A549 (cell line): ENCODE results near the gene KIAA1614. TPM values are rescaled to one million over a fixed set of nuclear protein-coding genes. Genes with fewer than 3 reads are reported as not detected.

Experiments used
- ATAC-seq, 2 experiments: fragments of 200-7000 bp in 1 of 2; fragments of >200 bp in 1 of 2; cut with Nextera tagmentation in 1 of 2; cut with Tn5 transposase in 1 of 2; 3 replicates each; pipeline versions ENCODE4 v1.8.0 to v1.9.1; 2018 to 2020; ENCODE audit warnings: mild to moderate bottlenecking in 1 of 2, moderate library complexity in 1 of 2
- CTCF ChIA-PET: fragments of 300-600 bp; sonication (Branson Sonifier 250); formaldehyde crosslinking; extraction: SDS; loops from one replicate; lab custom pipeline; 2021; ENCODE audit warnings: antibody characterized with exemption, inconsistent platforms; lab: Yijun Ruan, JAX
- POLR2A ChIA-PET: fragments of 350-600 bp; formaldehyde crosslinking; extraction: SDS; loops from one replicate; lab custom pipeline; 2021; ENCODE audit warnings: antibody characterized with exemption, inconsistent platforms; lab: Yijun Ruan, JAX
- DNase-seq, 2 experiments: peaks; one replicate each; pipeline versions ENCODE4 v3.0.0 to v3.0.0-alpha.2; 2011 to 2016; ENCODE audit warnings: low read depth in 1 of 2, low spot score in 1 of 2
- FAIRE-seq: peaks from 2 replicates; lab custom pipeline; 2011; peaks lifted over from hg19 to GRCh38; lab: Jason Lieb, UNC
- H3K27ac ChIP-seq, 2 experiments: fragments of >200 bp; sonication (Bioruptor Twin); formaldehyde crosslinking; 3 replicates each; pipeline ENCODE4 v1.5.1; 2016 to 2017
- H3K4me1 ChIP-seq: fragments of >200 bp; sonication (Bioruptor Twin); formaldehyde crosslinking; 3 replicates; pipeline ENCODE4 v1.6.1; 2016
- H3K4me2 ChIP-seq: fragments of >200 bp; sonication (Bioruptor Twin); formaldehyde crosslinking; 3 replicates; pipeline ENCODE4 v1.6.1; 2016
- H3K4me3 ChIP-seq: fragments of >200 bp; sonication (Bioruptor Twin); formaldehyde crosslinking; 3 replicates; pipeline ENCODE4 v1.5.1; 2016
- H3K9me3 ChIP-seq: fragments of >200 bp; sonication (Bioruptor Twin); formaldehyde crosslinking; 3 replicates; pipeline ENCODE4 v1.6.1; 2016
- CEBPB ChIP-seq, 2 experiments: fragments of >200 bp in 1 of 2; sonication (Bioruptor Twin) in 1 of 2; formaldehyde crosslinking in 1 of 2; IDR thresholded peaks; 2 replicates each; pipeline ENCODE4 v1.6.1; 2012 to 2016
- CTCF ChIP-seq: fragments of >200 bp; sonication (Bioruptor Twin); formaldehyde crosslinking; IDR thresholded peaks from 3 replicates; pipeline ENCODE4 v1.5.1; 2016
- EP300 ChIP-seq, 2 experiments: fragments of >200 bp; sonication (Bioruptor Twin); formaldehyde crosslinking; IDR thresholded peaks; 2 replicates in 1 of 2; 3 replicates in 1 of 2; pipeline ENCODE4 v1.6.1; 2016 to 2017
- ESRRA ChIP-seq: fragments of 150-350 bp; IDR thresholded peaks from 2 replicates; pipeline ENCODE4 v1.6.1; 2014; ENCODE audit warnings: mild to moderate bottlenecking, low read length, borderline replicate concordance
- FOXS1 ChIP-seq: fragments of 250-450 bp; sonication (Bioruptor Pico); IDR thresholded peaks from 2 replicates; pipeline ENCODE4 v1.5.0; 2020; ENCODE audit warnings: mild to moderate bottlenecking, moderate library complexity
- HDAC2 ChIP-seq: fragments of 200-600 bp; sonication (generic); IDR thresholded peaks from 2 replicates; pipeline ENCODE4 v1.6.1; 2016
- MAFK ChIP-seq: fragments of 450-650 bp; IDR thresholded peaks from 2 replicates; pipeline ENCODE4 v1.6.1; 2014; ENCODE audit not compliant: partially characterized antibody
- MAX ChIP-seq: IDR thresholded peaks from 2 replicates; pipeline ENCODE4 v1.6.1; 2012
- NPAS2 ChIP-seq: fragments of 250-450 bp; sonication (Bioruptor Pico); IDR thresholded peaks from 2 replicates; pipeline ENCODE4 v1.8.0; 2022; ENCODE audit warnings: mild to moderate bottlenecking, moderate library complexity, borderline replicate concordance
- SMC3 ChIP-seq: fragments of >200 bp; sonication (Bioruptor Twin); formaldehyde crosslinking; IDR thresholded peaks from 3 replicates; pipeline ENCODE4 v1.6.1; 2018; ENCODE audit warnings: inconsistent platforms
- TFCP2L1 ChIP-seq: fragments of 250-450 bp; sonication (Bioruptor Pico); IDR thresholded peaks from 2 replicates; pipeline ENCODE4 v1.5.0; 2021; ENCODE audit warnings: mild to moderate bottlenecking
- ZC3H11A ChIP-seq: fragments of 450-650 bp; IDR thresholded peaks from 2 replicates; pipeline ENCODE4 v1.6.1; 2014; ENCODE audit warnings: antibody characterized with exemption, mild to moderate bottlenecking
- WGBS: methylation state at CpG from one replicate; pipeline ENCODE4 v1.1.6; 2017; ENCODE audit errors: missing lambda C conversion rate; 5-methylcytosine and 5-hydroxymethylcytosine counted together
- polyA plus RNA-seq, 4 experiments: library from polyadenylated mRNA; depleted of rRNA in 3 of 4; stranded (reverse); fragments of >200 nt; fragmentation: RNase III in 1 of 4; extraction: RNeasy Plus Mini Kit Qiagen cat#74134 plus additional on column Dnase treatment in 1 of 4; gene quantifications; 2 replicates in 3 of 4; 3 replicates in 1 of 4; pipeline ENCODE4 v1.2.3, GENCODE V29; 2011 to 2017

KIAA1614 gene
- polyA plus RNA-seq, 2 of the 4 experiments (the other 2 are of a cell fraction): 0.25 to 0.84 TPM

- FAIRE-seq: no peak
- Histone ChIP-seq H3K4me2 (no peak overlapping the region), H3K4me3 (no peak overlapping the region), H3K9me3 (no peaks in the 10 kb centered on the region), H3K27ac (no peak overlapping the region), H3K4me1 (no peaks in the 10 kb centered on the region)
- ChIA-PET CTCF (no interaction called here), POLR2A (no interaction called here)
- ATAC-seq: peak in 1 of 2 experiments; percentile 65; a peak in 3 of 6 replicates
- DNase-seq: peak in 1 of 2 experiments; percentile 18
- no peak for TF ChIP-seq CTCF
- TF ChIP-seq FOXS1 (CRISPR knock-in tag): no peak
- TF ChIP-seq EP300 (IDR thresholded peaks at IDR 0.05): no peak
- WGBS: 83% methylated on average over 3 of the region's 3 CpGs
Measured at GRCh38 chr1:180994262-180994661, 81.6 kb downstream of the KIAA1614 start.

GRCh38 chr1:180997843-180998504 is 85.3 kb downstream of the KIAA1614 start:
- no peak overlapping the region for H3K27ac ChIP-seq
- H3K4me3 ChIP-seq: no peak overlapping the region
- POLR2A ChIA-PET: no interaction called here
- TF ChIP-seq MAX (no peak), HDAC2 (no peak), TFCP2L1 (CRISPR knock-in tag) (no peak), ESRRA (no peak), SMC3 (no peak), MAFK (no peak), ZC3H11A (no peak), NPAS2 (no peak), CEBPB (IDR thresholded peaks at IDR 0.05) (no peak)
- FAIRE-seq (no peak), DNase-seq (no peak), ATAC-seq (no peak)
- WGBS: 98% methylated on average over 4 of the region's 4 CpGs
- CTCF ChIA-PET: interaction anchor here (1.2 to 4.7 kb wide), 3 partner anchors 8 to 144 kb away, joined by 3 to 19 read pairs (median 3); no protein-coding TSS in a partner anchor
- no peaks in the 10 kb centered on the region for H3K4me1 ChIP-seq
- no peak overlapping the region for H3K4me2 ChIP-seq
- no peaks in the 10 kb centered on the region for H3K9me3 ChIP-seq

Other genes with a start within 250 kb of the KIAA1614 start
- gene STX6, start 110.0 kb downstream of the KIAA1614 start, polyA plus RNA-seq (2011; rRNA removed): 17.7 and 19.2 TPM in 2 replicates
- gene STX6, start 110.0 kb downstream of the KIAA1614 start, polyA plus RNA-seq (2017; fragmentation: RNase III; extraction: RNeasy Plus Mini Kit Qiagen cat#74134 plus additional on column Dnase treatment): 18.2 to 21.5 TPM (median 20.6 TPM) in 3 replicates
- gene MR1, start 121.1 kb downstream of the KIAA1614 start, polyA plus RNA-seq (2011; rRNA removed): 17.2 and 20.8 TPM in 2 replicates
- gene MR1, start 121.1 kb downstream of the KIAA1614 start, polyA plus RNA-seq (2017; fragmentation: RNase III; extraction: RNeasy Plus Mini Kit Qiagen cat#74134 plus additional on column Dnase treatment): 8.3 to 10.7 TPM (median 9.1 TPM) in 3 replicates
- 21.2 and 26.8 TPM in 2 replicates for gene IER5, start 175.8 kb downstream of the KIAA1614 start, polyA plus RNA-seq (2011; rRNA removed)
- 40.2 to 43.4 TPM (median 40.5 TPM) in 3 replicates for gene IER5, start 175.8 kb downstream of the KIAA1614 start, polyA plus RNA-seq (2017; fragmentation: RNase III; extraction: RNeasy Plus Mini Kit Qiagen cat#74134 plus additional on column Dnase treatment)